GM19452 (cell line): Measurements from ENCODE around the gene RCN1.

Source experiments
- ATAC-seq: cut with Tn5 transposase; IDR thresholded peaks from one replicate; pipeline ENCODE4 v1.9.1; 2021; ENCODE audit not compliant: unreplicated experiment

RCN1 gene

DNA sequence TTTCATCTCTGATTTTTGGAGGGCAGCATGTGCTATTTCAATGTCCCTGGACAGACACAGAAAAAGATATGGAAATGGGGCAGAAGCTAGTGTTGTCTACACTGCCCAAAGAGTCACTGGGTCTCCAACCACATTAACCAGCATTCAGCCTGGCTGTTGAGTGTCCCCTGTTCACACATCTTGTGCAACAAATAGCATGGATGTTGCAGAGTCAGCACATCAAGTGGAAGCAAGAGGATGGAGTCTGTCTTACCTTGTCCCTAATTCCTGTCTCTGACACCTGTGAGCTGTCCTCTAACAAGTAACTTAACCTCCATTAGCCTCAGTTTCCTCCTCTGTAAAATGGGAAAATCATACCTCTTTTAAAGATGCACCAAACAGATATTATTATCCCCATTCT lies 60.2 kb downstream of the RCN1 start:
- ATAC-seq, result no peak

DNA sequence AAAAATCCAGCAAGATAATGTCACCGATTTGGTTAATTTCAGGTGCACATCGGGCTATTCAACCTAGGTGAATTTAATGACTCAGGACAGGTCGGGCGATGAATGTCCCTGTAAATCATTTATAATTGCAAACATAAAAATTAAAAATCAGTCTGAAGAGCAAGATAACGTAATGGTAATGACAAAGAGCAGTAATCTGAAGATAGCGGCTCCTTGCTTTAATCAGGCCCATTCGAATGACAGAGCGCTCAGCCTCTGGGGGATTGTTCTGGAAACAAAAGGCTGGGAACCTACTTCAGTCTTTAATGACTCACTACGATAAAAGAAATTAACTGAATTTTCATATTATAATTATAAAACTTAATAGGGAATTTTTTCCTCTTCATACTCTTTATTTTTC lies 61.3 kb downstream of the RCN1 start:
- no peak for ATAC-seq

DNA sequence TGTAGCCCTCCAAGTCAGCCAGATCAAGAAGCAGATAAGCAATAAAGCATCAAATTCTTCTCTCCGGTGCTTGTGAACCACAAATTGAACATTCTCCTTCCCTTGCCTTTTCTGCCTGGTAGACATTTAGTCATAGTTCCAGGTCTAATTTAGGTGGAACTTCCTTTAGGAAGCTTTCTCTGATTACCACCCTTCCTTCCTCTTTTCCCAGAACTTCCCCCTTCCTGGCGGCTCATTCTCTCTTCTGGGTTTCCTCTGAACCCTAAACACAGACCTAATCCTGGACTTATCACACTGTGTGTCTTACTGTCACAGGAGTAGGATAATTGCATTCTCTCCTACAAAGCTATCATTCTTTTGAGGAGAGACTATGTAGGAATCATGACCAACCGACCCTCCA lies 61.9 kb downstream of the RCN1 start:
- no peak for ATAC-seq

DNA sequence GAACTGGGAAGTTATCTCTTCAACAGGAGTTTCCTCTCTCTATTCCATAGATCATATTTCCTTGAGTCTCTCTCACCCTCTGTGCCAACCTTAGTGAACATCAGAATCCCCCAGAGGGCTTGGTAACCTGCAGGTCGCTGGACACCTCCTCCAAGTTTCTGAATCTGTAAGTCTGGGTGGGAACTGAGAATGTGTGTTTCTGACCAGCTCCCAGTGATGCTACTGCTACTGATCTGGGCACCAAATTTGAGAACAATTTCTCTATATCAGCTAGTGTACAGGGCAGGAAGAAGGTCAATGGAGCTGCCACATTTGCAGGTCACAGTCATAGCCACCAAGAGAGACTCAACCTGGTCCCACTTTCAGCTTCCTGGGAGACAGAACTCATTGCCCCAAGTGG lies 62.9 kb downstream of the RCN1 start:
- no peak for ATAC-seq

DNA sequence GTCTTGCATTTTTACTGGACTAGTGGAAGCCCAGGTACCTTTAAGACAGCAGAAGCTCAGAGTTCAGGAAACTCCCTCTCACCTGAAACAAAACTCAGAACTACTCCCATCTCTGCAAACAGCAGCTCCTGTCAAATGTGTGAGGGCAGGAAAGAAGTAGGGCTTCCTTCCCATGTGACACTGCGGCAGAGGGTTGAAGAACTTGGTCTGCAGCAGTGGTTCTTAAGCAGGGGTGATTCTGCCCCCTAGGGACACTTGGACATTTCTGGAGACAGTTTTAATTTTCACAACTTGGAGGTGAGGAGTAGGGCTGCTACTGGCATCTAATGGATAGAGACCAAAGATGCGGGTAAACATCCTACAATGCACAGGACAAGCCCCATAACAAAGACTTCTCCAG lies 63.4 kb downstream of the RCN1 start:
- no peak for ATAC-seq
